Motor neuron (in vitro differentiated cells): ENCODE results near the gene SOX12. TPM values are rescaled to one million over a fixed set of nuclear protein-coding genes. Genes with fewer than 3 reads are reported as not detected.
"Not testable (repeated sequence)": the region's sequence is repeated elsewhere in the genome, so short reads cannot be mapped to it uniquely, and the experiment has no call there.

Experiments
- ATAC-seq, 8 experiments: fragments of 200-7000 bp; cut with Tn5 transposase; replicated peaks in 6 of 8; 2 replicates each; pipeline ENCODE4 v1.8.0; 2021; ENCODE audit warnings: mild to moderate bottlenecking in 8 of 8, moderate library complexity in 8 of 8
- H3K27ac ChIP-seq, 2 donors: fragments of 250-450 bp; sonication (Bioruptor Pico); 2 replicates each; pipeline ENCODE4 v1.9.0; 2021; ENCODE audit warnings: antibody characterized with exemption in 2 of 2, mild to moderate bottlenecking in 2 of 2, moderate library complexity in 1 of 2
- H3K4me1 ChIP-seq, 2 donors: fragments of 250-450 bp; sonication (Bioruptor Pico); replicated peaks in 1 of 2; 2 replicates each; pipeline ENCODE4 v1.6.1; 2021; ENCODE audit warnings: antibody characterized with exemption in 2 of 2, mild to moderate bottlenecking in 2 of 2, moderate library complexity in 1 of 2
- H3K4me3 ChIP-seq, 5 donors: fragments of 250-450 bp; sonication (Bioruptor Pico); 2 replicates each; pipeline ENCODE4 v1.9.0; 2021; ENCODE audit warnings: antibody characterized with exemption in 5 of 5, mild to moderate bottlenecking in 5 of 5, moderate library complexity in 4 of 5
- WGBS, 10 experiments: fragments of 450-650 bp; shearing (Covaris generic); methylation state at CpG; one replicate each; pipeline ENCODE4 v1.0.0; 2022; 5-methylcytosine and 5-hydroxymethylcytosine counted together
- in situ Hi-C, 9 experiments: fragments of 400-800 bp; cut with MboI; loops; one replicate each; pipeline ENCODE4 v1.15.0; 2021; ENCODE audit warnings: low sequenced_read_pairs in 9 of 9, low pct_unique_long_range_greater_than_20kb in 2 of 9; ENCODE audit not compliant: unreplicated experiment in 9 of 9
- total RNA-seq, 8 experiments: library from RNA; unstranded; fragments of 300-600 nt; gene quantifications; 2 replicates each; pipeline versions ENCODE4 v1.2.3 to v1.2.4, GENCODE V29; 2022

Gene SOX12
- total RNA-seq, 8 experiments from 2014 or later = 5.0 to 26.6 (median 19.0) TPM

DNA sequence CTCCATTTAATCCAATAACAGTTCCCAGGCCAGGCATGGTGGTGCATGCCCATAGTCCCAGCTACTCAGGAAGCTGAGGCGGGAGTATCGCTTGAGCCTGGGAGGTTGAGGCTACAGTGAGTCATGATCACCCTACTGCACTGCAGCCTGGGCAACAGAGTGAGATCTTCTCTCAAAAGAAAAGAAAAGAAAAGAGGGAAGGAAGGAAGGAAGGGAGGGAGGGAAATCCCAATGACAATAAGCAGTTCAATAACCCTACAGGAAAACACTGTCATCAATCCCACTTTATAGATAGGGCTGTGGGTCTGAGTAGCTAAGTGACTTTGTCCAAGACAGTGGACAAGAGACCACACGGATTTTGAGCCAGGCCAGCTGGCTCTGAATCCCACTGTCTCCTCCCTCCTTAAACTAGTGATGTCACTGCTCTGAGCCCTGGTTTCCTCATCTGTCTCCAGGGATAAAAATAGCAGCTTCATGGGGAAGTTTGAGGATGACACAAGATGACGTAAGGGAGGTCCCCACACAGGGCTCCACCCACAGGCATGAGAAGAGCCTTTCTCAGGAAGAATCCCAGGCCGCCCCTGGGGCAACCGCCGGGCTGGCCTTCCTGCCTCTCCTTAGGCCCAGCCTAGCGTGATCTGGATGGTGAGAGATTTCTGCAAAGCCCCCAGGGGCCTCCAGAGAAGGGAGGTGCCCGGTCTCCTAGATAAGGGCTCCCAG is 48.0 kb downstream of the SOX12 start:
- ATAC-seq = peak; percentile 57 to 88 (median 68)
- peaks cover 8 to 17% of the 10 kb centered on the region in 2 donors for H3K4me1 ChIP-seq
- WGBS, 10 experiments = 58 to 100% (median 78%) methylated on average over 1 to 8 of the region's 9 CpGs; no CpG with 5 or more reads in 2 of the 10 experiments
- in situ Hi-C loops = no loop called here
- no peak overlapping the region for H3K4me3 ChIP-seq
- no peak overlapping the region for H3K27ac ChIP-seq

DNA sequence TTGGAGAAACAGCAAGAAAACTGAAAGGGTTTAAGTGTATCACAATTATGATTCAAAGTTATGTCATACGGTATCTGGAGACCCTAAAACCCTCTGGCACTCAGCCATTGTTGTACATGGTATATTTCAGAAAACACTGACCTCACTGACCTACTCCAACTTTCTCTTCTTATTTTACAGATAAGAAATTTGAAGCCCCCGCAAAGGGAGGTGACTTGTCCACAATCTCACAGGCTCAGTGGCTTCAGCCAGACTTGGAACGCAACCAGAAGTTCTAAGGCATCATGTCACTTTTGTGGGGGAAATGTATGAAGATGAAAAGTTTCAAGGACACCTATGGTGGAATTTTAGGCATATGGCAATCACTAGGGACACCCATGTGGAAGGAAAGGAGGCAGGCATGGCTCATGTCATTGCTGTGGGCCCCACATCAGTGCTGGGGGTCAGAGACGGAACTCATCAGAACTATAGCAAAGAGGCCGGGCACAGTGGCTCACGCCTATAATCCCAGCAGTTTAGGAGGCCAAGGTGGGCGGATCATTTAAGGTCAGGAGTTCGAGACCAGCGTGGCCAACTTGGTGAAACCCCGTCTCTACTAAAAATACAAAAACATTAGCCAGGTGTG is 50.0 kb downstream of the SOX12 start:
- H3K4me1 ChIP-seq = peaks cover 13 to 28% of the 10 kb centered on the region in 2 donors
- no peak for ATAC-seq
- H3K4me3 ChIP-seq = no peak overlapping the region
- no peak overlapping the region for H3K27ac ChIP-seq
- in situ Hi-C loops = no loop called here
- 50 to 100% (median 90%) methylated on average over 1 to 9 of the region's 10 CpGs; no CpG with 5 or more reads in 1 of the 10 experiments for WGBS, 10 experiments

DNA sequence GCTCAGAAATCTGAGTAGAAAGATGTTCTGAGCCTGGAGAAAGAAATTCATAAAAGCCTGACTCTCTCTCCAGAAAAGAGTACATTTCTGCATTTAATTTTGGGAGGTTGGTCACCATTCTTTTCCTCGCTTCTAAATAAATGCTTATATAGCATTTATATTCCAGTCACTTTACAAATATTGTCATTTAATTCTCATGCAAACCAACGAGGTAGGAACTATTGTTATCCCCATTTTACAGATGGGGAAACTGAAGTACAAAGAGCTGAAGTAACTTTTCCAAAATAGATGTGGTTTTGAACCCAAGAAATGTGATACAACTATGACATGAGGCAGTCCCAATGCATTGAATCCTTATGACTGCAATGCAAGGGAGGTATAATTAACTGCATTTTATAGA is 50.7 kb downstream of the SOX12 start:
- H3K27ac ChIP-seq = no peak overlapping the region
- no peak overlapping the region for H3K4me3 ChIP-seq
- ATAC-seq = no peak
- in situ Hi-C loops = no loop called here
- H3K4me1 ChIP-seq = peaks cover 13 to 28% of the 10 kb centered on the region in 2 donors
- WGBS, 10 experiments = 0 to 40% (median 29%) methylated on average over 1 to 2 of the region's 2 CpGs; no CpG with 5 or more reads in 2 of the 10 experiments

DNA sequence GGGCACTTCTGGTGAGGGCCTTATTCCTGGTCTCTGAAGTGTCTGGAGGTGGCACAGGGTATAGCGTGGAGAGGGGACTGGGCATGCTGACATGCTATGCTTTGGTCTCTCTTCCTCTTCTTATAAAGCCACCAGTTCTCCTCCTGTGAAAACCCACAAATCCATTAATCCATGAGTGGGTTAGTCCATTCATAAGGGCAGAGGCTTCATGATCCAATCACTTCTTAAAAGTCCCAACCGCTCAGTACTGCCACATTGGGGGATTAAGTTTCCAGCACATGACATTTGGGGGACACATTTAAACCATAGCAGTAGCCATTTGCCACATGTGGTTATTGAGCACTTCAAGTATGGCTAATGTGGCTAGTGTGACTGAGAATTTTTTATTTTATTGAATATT is 51.4 kb downstream of the SOX12 start:
- WGBS, 10 experiments = 40 to 100% (median 79%) methylated on average over 1 to 2 of the region's 2 CpGs; no CpG with 5 or more reads in 5 of the 10 experiments
- Histone ChIP-seq H3K4me3 (no peak overlapping the region), H3K4me1 (peaks cover 11 to 25% of the 10 kb centered on the region in 2 donors), H3K27ac (no peak overlapping the region)
- no peak for ATAC-seq
- in situ Hi-C loops = no loop called here

DNA sequence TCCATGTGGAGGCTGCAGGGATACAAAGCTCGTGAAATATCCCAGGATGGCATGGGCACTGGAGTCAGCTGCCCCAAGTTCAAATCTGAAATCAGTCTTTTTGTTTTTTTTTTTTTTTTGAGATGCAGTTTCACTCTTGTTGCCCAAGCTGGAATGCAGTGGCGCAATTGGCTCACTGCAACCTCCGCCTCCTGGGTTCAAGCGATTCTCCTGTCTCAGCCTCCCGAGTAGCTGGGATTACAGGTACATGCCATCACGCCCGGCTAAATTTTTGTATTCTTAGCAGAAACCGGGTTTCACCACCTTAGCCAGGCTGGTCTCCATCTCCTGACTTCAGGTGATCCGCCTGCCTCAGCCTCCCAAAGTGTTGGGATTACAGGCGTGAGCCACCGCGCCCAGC is 52.2 kb downstream of the SOX12 start:
- ATAC-seq, H3K27ac ChIP-seq, H3K4me3 ChIP-seq, in situ Hi-C loops: not testable (repeated sequence)
- peaks cover 8 to 19% of the 10 kb centered on the region in 2 donors for H3K4me1 ChIP-seq
- WGBS, 10 experiments = 75 to 95% (median 83%) methylated on average over 3 to 12 of the region's 12 CpGs; no CpG with 5 or more reads in 1 of the 10 experiments

DNA sequence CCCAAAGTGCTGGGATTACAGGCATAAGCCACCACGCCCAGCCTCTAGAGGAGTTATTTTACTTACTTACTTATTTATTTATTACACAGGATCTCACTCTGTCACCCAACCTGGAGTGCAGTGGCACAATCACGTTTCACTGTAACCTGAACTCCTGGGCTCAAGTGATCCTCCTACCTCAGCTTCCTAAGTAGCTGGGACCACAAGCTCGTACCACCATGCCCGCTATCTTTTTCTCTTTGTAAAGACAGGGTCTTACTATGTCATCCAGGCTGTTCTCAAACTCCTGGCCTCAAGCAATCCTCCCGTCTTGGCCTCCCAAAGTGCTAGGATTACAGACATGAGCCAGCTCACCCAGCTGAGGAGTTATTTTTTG is 53.6 kb downstream of the SOX12 start:
- peak overlapping the region in 1 of 2 donors; percentile 99 for H3K27ac ChIP-seq
- in situ Hi-C loops = no loop called here
- WGBS, 10 experiments = 48 to 100% (median 84%) methylated on average over 1 to 4 of the region's 5 CpGs; no CpG with 5 or more reads in 3 of the 10 experiments
- ATAC-seq = no peak
- no peak overlapping the region for H3K4me3 ChIP-seq
- H3K4me1 ChIP-seq = peaks cover 19 to 29% of the 10 kb centered on the region in 2 donors

Other genes starting within 250 kb of the SOX12 start
- under 1 TPM in 2 of 8 experiments, not detected in 6; 0.23 to 0.71 TPM for gene DEFB125, start 237.9 kb upstream of the SOX12 start, total RNA-seq
- not detected for gene DEFB126, start 183.0 kb upstream of the SOX12 start, total RNA-seq
- not detected for gene DEFB127, start 168.1 kb upstream of the SOX12 start, total RNA-seq
- gene DEFB128, start 135.8 kb upstream of the SOX12 start, total RNA-seq = not detected
- gene DEFB129, start 98.3 kb upstream of the SOX12 start, total RNA-seq = not detected
- gene DEFB132, start 67.8 kb upstream of the SOX12 start, total RNA-seq = under 1 TPM in 2 of 8 experiments, not detected in 6; 0.15 to 0.52 TPM
- 10 to 100 TPM in 2 of 8 experiments, 1 to 10 TPM in 6; 2.4 to 11.7 (median 8.0) TPM for gene C20orf96, start 34.8 kb upstream of the SOX12 start, total RNA-seq
- 10 to 100 TPM; 14.3 to 31.7 (median 20.6) TPM for gene ZCCHC3, start 28.0 kb upstream of the SOX12 start, total RNA-seq
- gene NRSN2, start 21.6 kb downstream of the SOX12 start, total RNA-seq = 10 to 100 TPM; 24.6 to 50.3 (median 31.4) TPM
- 10 to 100 TPM; 10.2 to 78.5 (median 33.6) TPM for gene TRIB3, start 55.2 kb downstream of the SOX12 start, total RNA-seq
- 100 to 1,000 TPM in 1 of 8 experiments, 10 to 100 TPM in 7; 24.7 to 101 (median 45.5) TPM for gene RBCK1, start 82.7 kb downstream of the SOX12 start, total RNA-seq
- 10 to 100 TPM; 13.1 to 31.4 (median 20.3) TPM for gene TBC1D20, start 137.0 kb downstream of the SOX12 start, total RNA-seq
- gene CSNK2A1, start 218.2 kb downstream of the SOX12 start, total RNA-seq = 100 to 1,000 TPM; 107 to 180 (median 148) TPM